WTC11 (cell line): ENCODE results near the gene DOK5. TPM values are rescaled to one million over a fixed set of nuclear protein-coding genes. Genes with fewer than 3 reads are reported as not detected.

Experiments used
- ATAC-seq: fragments of 200-7000 bp; cut with Tn5 transposase; 2 replicates; pipeline ENCODE4 v1.10.0; 2021; ENCODE audit warnings: mild to moderate bottlenecking, moderate library complexity
- CTCF ChIA-PET: fragments of 300-600 bp; sonication (Branson Sonifier 250); formaldehyde crosslinking; loops from one replicate; lab custom pipeline; 2021; ENCODE audit warnings: antibody characterized with exemption; lab: Charles Lee
- POLR2A ChIA-PET: fragments of 350-600 bp; sonication (Branson Sonifier 250); formaldehyde crosslinking; loops from one replicate; lab custom pipeline; 2021; ENCODE audit warnings: antibody characterized with exemption; lab: Charles Lee
- DNase-seq: peaks from one replicate; pipeline ENCODE4 v3.0.0; 2021; ENCODE audit warnings: low spot score
- H3K27ac Mint-ChIP-seq: 2 replicates; pipeline ENCODE4 v1.8.0; 2021; ENCODE audit warnings: mixed read lengths
- H3K27me3 Mint-ChIP-seq: 2 replicates; pipeline ENCODE4 v1.8.0; 2021; ENCODE audit warnings: low read depth, mild to moderate bottlenecking, moderate library complexity, mixed read lengths
- H3K36me3 Mint-ChIP-seq: 2 replicates; pipeline ENCODE4 v1.8.0; 2021; ENCODE audit warnings: mixed read lengths
- H3K4me1 Mint-ChIP-seq: 2 replicates; pipeline ENCODE4 v1.8.0; 2022; ENCODE audit warnings: mixed read lengths
- H3K4me3 Mint-ChIP-seq: 2 replicates; pipeline ENCODE4 v1.8.0; 2021; ENCODE audit warnings: mild to moderate bottlenecking, moderate library complexity, mixed read lengths
- H3K9me3 Mint-ChIP-seq: 2 replicates; pipeline ENCODE4 v1.8.0; 2021; ENCODE audit warnings: mixed read lengths
- CREM ChIP-seq: sonication (generic); formaldehyde crosslinking; IDR thresholded peaks from 2 replicates; pipeline ENCODE4 v1.8.1; 2022; ENCODE audit warnings: mild to moderate bottlenecking, missing genetic modification reagents, moderate library complexity
- ELF4 ChIP-seq: sonication (generic); formaldehyde crosslinking; IDR thresholded peaks from 2 replicates; pipeline ENCODE4 v1.8.1; 2022; ENCODE audit warnings: low read depth, mild to moderate bottlenecking, moderate library complexity, missing genetic modification reagents
- ESRRA ChIP-seq: sonication (generic); formaldehyde crosslinking; IDR thresholded peaks from 2 replicates; pipeline ENCODE4 v1.8.1; 2022; ENCODE audit warnings: mild to moderate bottlenecking, missing genetic modification reagents, borderline replicate concordance
- GRHL2 ChIP-seq: fragments of 250-450 bp; sonication (Bioruptor Pico); IDR thresholded peaks from 2 replicates; pipeline ENCODE4 v1.8.0; 2022; ENCODE audit warnings: mild to moderate bottlenecking, moderate library complexity; ENCODE audit not compliant: insufficient replicate concordance, severe bottlenecking
- GTF2I ChIP-seq: fragments of 250-450 bp; sonication (Bioruptor Pico); conservative IDR thresholded peaks from 2 replicates; pipeline ENCODE4 v1.4.0; 2021; ENCODE audit warnings: mild to moderate bottlenecking
- NFATC4 ChIP-seq: fragments of 250-450 bp; sonication (Bioruptor Pico); IDR thresholded peaks from 2 replicates; pipeline ENCODE4 v1.9.0; 2021; ENCODE audit warnings: mild to moderate bottlenecking
- NFE2L1 ChIP-seq: sonication (generic); formaldehyde crosslinking; IDR thresholded peaks from 2 replicates; pipeline ENCODE4 v1.8.1; 2023; ENCODE audit warnings: missing genetic modification reagents
- RORB ChIP-seq: fragments of 250-450 bp; sonication (Bioruptor Pico); IDR thresholded peaks from 2 replicates; pipeline ENCODE4 v1.9.0; 2021; ENCODE audit warnings: mild to moderate bottlenecking
- ZNF121 ChIP-seq: sonication (generic); formaldehyde crosslinking; IDR thresholded peaks from 2 replicates; pipeline ENCODE4 v1.8.0; 2023; ENCODE audit warnings: missing genetic modification reagents
- ZNF671 ChIP-seq: fragments of 250-450 bp; sonication (Bioruptor Pico); IDR thresholded peaks from 2 replicates; pipeline ENCODE4 v1.8.0; 2021; ENCODE audit warnings: mild to moderate bottlenecking
- total RNA-seq: library from RNA; stranded (reverse); gene quantifications from 3 replicates; pipeline ENCODE4 v1.2.3, GENCODE V29; 2021
- TF ChIP-seq, protein P1 (sequence below): fragments of 250-450 bp; sonication (Bioruptor Pico); conservative IDR thresholded peaks from 2 replicates; pipeline ENCODE4 v1.9.0; 2021; ENCODE audit warnings: mild to moderate bottlenecking
- TF ChIP-seq, protein P2 (sequence below): sonication (generic); formaldehyde crosslinking; conservative IDR thresholded peaks from 2 replicates; pipeline ENCODE4 v1.8.1; 2023; ENCODE audit warnings: mild to moderate bottlenecking, low read depth, missing genetic modification reagents, moderate library complexity
- TF ChIP-seq, protein P3 (sequence below): sonication (generic); formaldehyde crosslinking; IDR thresholded peaks from 2 replicates; pipeline ENCODE4 v1.8.1; 2022; ENCODE audit warnings: mild to moderate bottlenecking, moderate library complexity, missing genetic modification reagents
- TF ChIP-seq, protein P4 (sequence below): sonication (generic); formaldehyde crosslinking; IDR thresholded peaks from 2 replicates; pipeline ENCODE4 v1.8.0; 2022; ENCODE audit warnings: mild to moderate bottlenecking, missing genetic modification reagents
- TF ChIP-seq, protein P5 (sequence below): sonication (generic); formaldehyde crosslinking; IDR thresholded peaks from 2 replicates; pipeline ENCODE4 v1.8.0; 2022; ENCODE audit warnings: mild to moderate bottlenecking, missing genetic modification reagents
- TF ChIP-seq, protein P6 (sequence below): fragments of 250-450 bp; sonication (Bioruptor Pico); IDR thresholded peaks from 2 replicates; pipeline ENCODE4 v1.9.0; 2021; ENCODE audit warnings: mild to moderate bottlenecking, borderline replicate concordance
- TF ChIP-seq, protein P7 (sequence below): fragments of 250-450 bp; sonication (Bioruptor Pico); IDR thresholded peaks from 2 replicates; pipeline ENCODE4 v1.8.0; 2021; ENCODE audit warnings: mild to moderate bottlenecking

Gene DOK5
- total RNA-seq, 1 experiment from 2014 or later = 10.1 TPM

DNA sequence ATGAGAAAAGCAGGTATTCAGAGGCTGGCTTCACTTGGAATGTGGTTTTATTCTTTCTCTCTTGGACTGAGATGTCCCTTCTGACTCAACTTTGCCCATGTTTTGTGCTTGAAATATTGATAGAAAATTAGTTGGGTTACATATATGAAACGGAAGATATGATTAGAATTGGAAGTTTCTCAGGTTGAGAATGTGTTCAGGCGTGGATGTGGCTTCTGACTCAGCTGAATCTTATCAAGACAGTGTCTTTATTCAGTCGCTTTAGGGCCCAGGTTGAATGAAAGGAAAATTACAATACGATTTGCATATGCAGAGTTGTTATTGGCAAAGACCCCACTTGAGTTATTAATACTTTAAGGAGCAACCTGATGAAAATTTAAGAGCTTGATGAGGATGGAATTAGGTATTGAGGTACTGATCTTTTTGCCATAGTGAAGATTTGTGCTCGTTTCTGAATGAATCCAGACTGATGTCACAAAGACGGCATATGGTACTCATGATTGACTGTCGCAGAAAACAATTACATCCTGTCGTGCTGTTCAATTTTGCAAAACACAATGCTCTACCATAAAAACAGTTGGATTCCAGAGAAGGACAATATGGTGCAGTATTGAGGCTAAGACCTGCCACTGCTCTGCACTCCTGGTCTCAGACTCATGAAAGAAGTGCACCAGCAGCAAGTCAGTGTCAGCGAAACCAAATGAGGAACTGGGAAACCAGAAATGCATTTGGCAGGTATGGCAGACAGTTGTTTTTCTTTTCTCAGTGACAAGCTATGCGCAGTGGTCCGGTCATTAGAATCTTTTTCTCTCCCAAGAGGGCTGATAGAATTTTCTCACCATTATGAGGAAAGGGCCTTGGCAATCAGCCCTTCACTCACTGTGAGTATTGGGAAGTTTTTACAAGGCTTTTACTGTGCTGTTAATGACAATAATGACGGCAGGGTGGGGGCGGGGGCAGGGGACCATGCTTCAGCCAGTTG lies 158.3 kb downstream of the DOK5 start:
- ATAC-seq (no peak), DNase-seq (no peak)
- Mint-ChIP-seq H3K36me3 (peaks cover 13% of the 10 kb centered on the region), H3K4me1 (peaks cover 28% of the 10 kb centered on the region), H3K4me3 (no peak overlapping the region), H3K27ac (no peak overlapping the region; the same call in 1 of the 2 replicates), H3K9me3 (peaks cover 27% of the 10 kb centered on the region), H3K27me3 (no peaks in the 10 kb centered on the region)
- ChIA-PET POLR2A (no interaction called here), CTCF (no interaction called here)
- TF ChIP-seq ESRRA (no peak), NFE2L1 (CRISPR knock-in tag) (no peak), ZNF121 (CRISPR knock-in tag) (no peak), GTF2I (CRISPR knock-in tag) (no peak), NFATC4 (CRISPR knock-in tag) (no peak), RORB (no peak), CREM (CRISPR knock-in tag) (no peak), ZNF671 (CRISPR knock-in tag) (no peak), ELF4 (CRISPR knock-in tag) (no peak), GRHL2 (CRISPR knock-in tag) (no peak)
- TF ChIP-seq, protein P1, sequence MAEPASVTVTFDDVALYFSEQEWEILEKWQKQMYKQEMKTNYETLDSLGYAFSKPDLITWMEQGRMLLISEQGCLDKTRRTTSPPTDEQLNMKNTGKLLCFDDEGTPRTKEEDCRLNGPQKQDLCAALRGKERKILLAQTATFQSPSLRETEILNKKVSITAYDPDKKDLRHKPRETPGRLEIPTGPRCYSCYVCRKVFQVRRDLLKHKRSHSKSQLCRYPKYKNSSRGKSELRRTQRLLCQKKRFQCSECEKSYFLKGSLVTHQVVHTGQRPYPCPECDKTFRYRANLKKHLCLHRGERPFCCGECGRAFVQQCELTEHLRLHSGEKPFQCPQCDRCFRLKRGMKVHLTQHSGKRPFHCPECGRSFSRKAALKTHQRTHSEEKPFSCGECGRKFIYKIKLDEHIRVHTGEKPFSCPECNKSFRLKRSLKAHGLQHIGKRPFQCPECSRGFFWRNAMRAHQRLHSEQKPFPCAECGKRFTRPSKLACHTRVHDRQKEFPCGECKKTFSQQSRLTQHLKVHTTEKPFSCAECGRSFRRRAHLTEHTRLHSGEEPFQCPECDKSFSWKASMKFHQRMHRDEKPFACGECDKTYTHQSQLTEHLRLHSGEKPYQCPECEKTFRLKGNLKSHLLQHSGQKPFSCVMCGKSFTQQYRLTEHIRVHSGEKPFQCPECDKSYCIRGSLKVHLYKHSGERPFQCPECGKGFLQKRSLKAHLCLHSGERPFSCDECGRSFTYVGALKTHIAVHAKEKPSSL (CRISPR knock-in tag) = no peak
- TF ChIP-seq, protein P2, sequence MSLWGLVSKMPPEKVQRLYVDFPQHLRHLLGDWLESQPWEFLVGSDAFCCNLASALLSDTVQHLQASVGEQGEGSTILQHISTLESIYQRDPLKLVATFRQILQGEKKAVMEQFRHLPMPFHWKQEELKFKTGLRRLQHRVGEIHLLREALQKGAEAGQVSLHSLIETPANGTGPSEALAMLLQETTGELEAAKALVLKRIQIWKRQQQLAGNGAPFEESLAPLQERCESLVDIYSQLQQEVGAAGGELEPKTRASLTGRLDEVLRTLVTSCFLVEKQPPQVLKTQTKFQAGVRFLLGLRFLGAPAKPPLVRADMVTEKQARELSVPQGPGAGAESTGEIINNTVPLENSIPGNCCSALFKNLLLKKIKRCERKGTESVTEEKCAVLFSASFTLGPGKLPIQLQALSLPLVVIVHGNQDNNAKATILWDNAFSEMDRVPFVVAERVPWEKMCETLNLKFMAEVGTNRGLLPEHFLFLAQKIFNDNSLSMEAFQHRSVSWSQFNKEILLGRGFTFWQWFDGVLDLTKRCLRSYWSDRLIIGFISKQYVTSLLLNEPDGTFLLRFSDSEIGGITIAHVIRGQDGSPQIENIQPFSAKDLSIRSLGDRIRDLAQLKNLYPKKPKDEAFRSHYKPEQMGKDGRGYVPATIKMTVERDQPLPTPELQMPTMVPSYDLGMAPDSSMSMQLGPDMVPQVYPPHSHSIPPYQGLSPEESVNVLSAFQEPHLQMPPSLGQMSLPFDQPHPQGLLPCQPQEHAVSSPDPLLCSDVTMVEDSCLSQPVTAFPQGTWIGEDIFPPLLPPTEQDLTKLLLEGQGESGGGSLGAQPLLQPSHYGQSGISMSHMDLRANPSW (CRISPR knock-in tag) = no peak
- TF ChIP-seq, protein P3, sequence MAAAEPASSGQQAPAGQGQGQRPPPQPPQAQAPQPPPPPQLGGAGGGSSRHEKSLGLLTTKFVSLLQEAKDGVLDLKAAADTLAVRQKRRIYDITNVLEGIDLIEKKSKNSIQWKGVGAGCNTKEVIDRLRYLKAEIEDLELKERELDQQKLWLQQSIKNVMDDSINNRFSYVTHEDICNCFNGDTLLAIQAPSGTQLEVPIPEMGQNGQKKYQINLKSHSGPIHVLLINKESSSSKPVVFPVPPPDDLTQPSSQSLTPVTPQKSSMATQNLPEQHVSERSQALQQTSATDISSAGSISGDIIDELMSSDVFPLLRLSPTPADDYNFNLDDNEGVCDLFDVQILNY = no peak
- TF ChIP-seq, protein P4, sequence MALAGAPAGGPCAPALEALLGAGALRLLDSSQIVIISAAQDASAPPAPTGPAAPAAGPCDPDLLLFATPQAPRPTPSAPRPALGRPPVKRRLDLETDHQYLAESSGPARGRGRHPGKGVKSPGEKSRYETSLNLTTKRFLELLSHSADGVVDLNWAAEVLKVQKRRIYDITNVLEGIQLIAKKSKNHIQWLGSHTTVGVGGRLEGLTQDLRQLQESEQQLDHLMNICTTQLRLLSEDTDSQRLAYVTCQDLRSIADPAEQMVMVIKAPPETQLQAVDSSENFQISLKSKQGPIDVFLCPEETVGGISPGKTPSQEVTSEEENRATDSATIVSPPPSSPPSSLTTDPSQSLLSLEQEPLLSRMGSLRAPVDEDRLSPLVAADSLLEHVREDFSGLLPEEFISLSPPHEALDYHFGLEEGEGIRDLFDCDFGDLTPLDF (CRISPR knock-in tag) = no peak
- TF ChIP-seq, protein P5, sequence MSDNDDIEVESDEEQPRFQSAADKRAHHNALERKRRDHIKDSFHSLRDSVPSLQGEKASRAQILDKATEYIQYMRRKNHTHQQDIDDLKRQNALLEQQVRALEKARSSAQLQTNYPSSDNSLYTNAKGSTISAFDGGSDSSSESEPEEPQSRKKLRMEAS = no peak
- TF ChIP-seq, protein P6, sequence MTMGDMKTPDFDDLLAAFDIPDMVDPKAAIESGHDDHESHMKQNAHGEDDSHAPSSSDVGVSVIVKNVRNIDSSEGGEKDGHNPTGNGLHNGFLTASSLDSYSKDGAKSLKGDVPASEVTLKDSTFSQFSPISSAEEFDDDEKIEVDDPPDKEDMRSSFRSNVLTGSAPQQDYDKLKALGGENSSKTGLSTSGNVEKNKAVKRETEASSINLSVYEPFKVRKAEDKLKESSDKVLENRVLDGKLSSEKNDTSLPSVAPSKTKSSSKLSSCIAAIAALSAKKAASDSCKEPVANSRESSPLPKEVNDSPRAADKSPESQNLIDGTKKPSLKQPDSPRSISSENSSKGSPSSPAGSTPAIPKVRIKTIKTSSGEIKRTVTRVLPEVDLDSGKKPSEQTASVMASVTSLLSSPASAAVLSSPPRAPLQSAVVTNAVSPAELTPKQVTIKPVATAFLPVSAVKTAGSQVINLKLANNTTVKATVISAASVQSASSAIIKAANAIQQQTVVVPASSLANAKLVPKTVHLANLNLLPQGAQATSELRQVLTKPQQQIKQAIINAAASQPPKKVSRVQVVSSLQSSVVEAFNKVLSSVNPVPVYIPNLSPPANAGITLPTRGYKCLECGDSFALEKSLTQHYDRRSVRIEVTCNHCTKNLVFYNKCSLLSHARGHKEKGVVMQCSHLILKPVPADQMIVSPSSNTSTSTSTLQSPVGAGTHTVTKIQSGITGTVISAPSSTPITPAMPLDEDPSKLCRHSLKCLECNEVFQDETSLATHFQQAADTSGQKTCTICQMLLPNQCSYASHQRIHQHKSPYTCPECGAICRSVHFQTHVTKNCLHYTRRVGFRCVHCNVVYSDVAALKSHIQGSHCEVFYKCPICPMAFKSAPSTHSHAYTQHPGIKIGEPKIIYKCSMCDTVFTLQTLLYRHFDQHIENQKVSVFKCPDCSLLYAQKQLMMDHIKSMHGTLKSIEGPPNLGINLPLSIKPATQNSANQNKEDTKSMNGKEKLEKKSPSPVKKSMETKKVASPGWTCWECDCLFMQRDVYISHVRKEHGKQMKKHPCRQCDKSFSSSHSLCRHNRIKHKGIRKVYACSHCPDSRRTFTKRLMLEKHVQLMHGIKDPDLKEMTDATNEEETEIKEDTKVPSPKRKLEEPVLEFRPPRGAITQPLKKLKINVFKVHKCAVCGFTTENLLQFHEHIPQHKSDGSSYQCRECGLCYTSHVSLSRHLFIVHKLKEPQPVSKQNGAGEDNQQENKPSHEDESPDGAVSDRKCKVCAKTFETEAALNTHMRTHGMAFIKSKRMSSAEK (CRISPR knock-in tag) = no peak
- TF ChIP-seq, protein P7, sequence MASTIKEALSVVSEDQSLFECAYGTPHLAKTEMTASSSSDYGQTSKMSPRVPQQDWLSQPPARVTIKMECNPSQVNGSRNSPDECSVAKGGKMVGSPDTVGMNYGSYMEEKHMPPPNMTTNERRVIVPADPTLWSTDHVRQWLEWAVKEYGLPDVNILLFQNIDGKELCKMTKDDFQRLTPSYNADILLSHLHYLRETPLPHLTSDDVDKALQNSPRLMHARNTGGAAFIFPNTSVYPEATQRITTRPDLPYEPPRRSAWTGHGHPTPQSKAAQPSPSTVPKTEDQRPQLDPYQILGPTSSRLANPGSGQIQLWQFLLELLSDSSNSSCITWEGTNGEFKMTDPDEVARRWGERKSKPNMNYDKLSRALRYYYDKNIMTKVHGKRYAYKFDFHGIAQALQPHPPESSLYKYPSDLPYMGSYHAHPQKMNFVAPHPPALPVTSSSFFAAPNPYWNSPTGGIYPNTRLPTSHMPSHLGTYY (CRISPR knock-in tag) = no peak
